IMR-90 (cell line): Measurements from ENCODE around the gene ARHGEF18.

Source experiments
- BHLHE40 ChIP-seq: fragments of 150-350 bp; IDR thresholded peaks from 2 replicates; pipeline ENCODE4 v1.6.1; 2016; ENCODE audit warnings: mild to moderate bottlenecking, low read depth, low read length
- CEBPB ChIP-seq: IDR thresholded peaks from 2 replicates; pipeline ENCODE4 v1.6.1; 2012; ENCODE audit warnings: low read depth, low read length, improper control_type of control experiment
- CHD1 ChIP-seq: IDR thresholded peaks from 2 replicates; pipeline ENCODE4 v1.6.1; 2012; ENCODE audit warnings: low read depth, low read length, improper control_type of control experiment
- MAFK ChIP-seq: IDR thresholded peaks from 2 replicates; pipeline ENCODE4 v1.6.1; 2012; ENCODE audit warnings: low read depth, low read length, improper control_type of control experiment
- MXI1 ChIP-seq: IDR thresholded peaks from 2 replicates; pipeline ENCODE4 v1.6.1; 2012; ENCODE audit warnings: low read depth, mild to moderate bottlenecking, low read length, moderate library complexity, borderline replicate concordance
- POLR2A ChIP-seq: IDR thresholded peaks from 2 replicates; pipeline ENCODE4 v1.6.1; 2012; ENCODE audit warnings: mild to moderate bottlenecking, low read depth, low read length
- RAD21 ChIP-seq: IDR thresholded peaks from 2 replicates; pipeline ENCODE4 v1.6.1; 2012; ENCODE audit warnings: low read length, improper control_type of control experiment
- RCOR1 ChIP-seq: IDR thresholded peaks from 2 replicates; pipeline ENCODE4 v1.6.1; 2012; ENCODE audit warnings: mild to moderate bottlenecking, low read length, improper control_type of control experiment; ENCODE audit not compliant: insufficient replicate concordance
- SMC3 ChIP-seq: fragments of 150-350 bp; IDR thresholded peaks from 2 replicates; pipeline ENCODE4 v1.6.1; 2016; ENCODE audit warnings: low read depth, mild to moderate bottlenecking, antibody characterized with exemption, low read length, moderate library complexity
- TF ChIP-seq, protein P1 (sequence below): conservative IDR thresholded peaks from 2 replicates; pipeline ENCODE4 v1.5.1; 2012; ENCODE audit warnings: mild to moderate bottlenecking, low read depth, low read length, improper control_type of control experiment
- TF ChIP-seq, protein P2 (sequence below): fragments of 150-350 bp; IDR thresholded peaks from 2 replicates; pipeline ENCODE4 v1.6.1; 2017; ENCODE audit warnings: mild to moderate bottlenecking, antibody characterized with exemption, low read length, low read depth

DNA sequence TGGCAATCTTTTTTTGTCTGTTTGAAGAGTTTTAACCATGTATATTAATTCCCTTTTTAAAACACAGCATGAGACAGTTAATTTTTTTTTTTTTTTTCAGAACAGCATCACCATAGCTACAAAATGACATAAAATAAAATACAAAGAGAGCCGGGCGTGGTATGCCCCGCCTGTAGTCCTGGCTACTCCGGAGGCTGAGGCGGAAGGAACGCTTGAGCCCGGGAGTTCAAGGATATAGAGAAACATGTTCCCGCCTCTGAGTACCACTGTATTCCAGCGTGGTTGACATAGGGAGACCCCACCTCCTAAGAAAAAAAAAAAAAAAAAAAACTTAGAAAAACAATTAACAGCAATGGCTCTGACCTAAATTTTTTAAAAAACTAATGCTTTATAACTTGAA lies 44.5 kb upstream of the ARHGEF18 start:
- TF ChIP-seq, protein P1, sequence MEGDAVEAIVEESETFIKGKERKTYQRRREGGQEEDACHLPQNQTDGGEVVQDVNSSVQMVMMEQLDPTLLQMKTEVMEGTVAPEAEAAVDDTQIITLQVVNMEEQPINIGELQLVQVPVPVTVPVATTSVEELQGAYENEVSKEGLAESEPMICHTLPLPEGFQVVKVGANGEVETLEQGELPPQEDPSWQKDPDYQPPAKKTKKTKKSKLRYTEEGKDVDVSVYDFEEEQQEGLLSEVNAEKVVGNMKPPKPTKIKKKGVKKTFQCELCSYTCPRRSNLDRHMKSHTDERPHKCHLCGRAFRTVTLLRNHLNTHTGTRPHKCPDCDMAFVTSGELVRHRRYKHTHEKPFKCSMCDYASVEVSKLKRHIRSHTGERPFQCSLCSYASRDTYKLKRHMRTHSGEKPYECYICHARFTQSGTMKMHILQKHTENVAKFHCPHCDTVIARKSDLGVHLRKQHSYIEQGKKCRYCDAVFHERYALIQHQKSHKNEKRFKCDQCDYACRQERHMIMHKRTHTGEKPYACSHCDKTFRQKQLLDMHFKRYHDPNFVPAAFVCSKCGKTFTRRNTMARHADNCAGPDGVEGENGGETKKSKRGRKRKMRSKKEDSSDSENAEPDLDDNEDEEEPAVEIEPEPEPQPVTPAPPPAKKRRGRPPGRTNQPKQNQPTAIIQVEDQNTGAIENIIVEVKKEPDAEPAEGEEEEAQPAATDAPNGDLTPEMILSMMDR = no peak
- TF ChIP-seq CEBPB = no peak
- TF ChIP-seq RAD21 = no peak
- no peak for TF ChIP-seq RCOR1
- TF ChIP-seq, protein P2, sequence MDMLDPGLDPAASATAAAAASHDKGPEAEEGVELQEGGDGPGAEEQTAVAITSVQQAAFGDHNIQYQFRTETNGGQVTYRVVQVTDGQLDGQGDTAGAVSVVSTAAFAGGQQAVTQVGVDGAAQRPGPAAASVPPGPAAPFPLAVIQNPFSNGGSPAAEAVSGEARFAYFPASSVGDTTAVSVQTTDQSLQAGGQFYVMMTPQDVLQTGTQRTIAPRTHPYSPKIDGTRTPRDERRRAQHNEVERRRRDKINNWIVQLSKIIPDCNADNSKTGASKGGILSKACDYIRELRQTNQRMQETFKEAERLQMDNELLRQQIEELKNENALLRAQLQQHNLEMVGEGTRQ = no peak
- no peak for TF ChIP-seq BHLHE40
- no peak for TF ChIP-seq POLR2A
- TF ChIP-seq CHD1 = no peak
- TF ChIP-seq SMC3 = no peak
- TF ChIP-seq MAFK = no peak
- no peak for TF ChIP-seq MXI1
